ENCODE data around the gene DFFA. TPM values are rescaled to one million over a fixed set of nuclear protein-coding genes. Genes with fewer than 3 reads are reported as not detected.

The DFFA gene
- polyA plus RNA-seq, 3 donors, result 11.0 to 17.8 (median 17.3) TPM

GRCh38 chr1:10513199-10513598, 40.9 kb upstream of the DFFA start:
- no peak overlapping the region for H3K27ac ChIP-seq (ENCODE audit: low read depth in 1 of 2, low read length in 2 of 2)
- TF ChIP-seq CTCF (IDR thresholded peaks at IDR 0.05), result no peak
- H3K4me1 Mint-ChIP-seq, result peaks cover 30% of the 10 kb centered on the region
- no peak for DNase-seq
- no peaks in the 10 kb centered on the region for H3K9me3 ChIP-seq (replicated peaks in 1 of 2; ENCODE audit: control insufficient read depth in 1 of 2, insufficient read depth in 1 of 2, low read length in 2 of 2)
- no peaks in the 10 kb centered on the region for H3K27me3 Mint-ChIP-seq (ENCODE audit: low read depth in 3 of 3)
- intact Hi-C loops (cut with micrococcal nuclease), result no loop called here
- H3K27me3 ChIP-seq (ENCODE audit: control insufficient read depth in 2 of 2, insufficient read depth in 2 of 2, low read length in 2 of 2), result no peaks in the 10 kb centered on the region
- peaks cover 0 to 5% of the 10 kb centered on the region in 2 donors for H3K36me3 ChIP-seq (replicated peaks in 1 of 2; ENCODE audit: control insufficient read depth in 1 of 2, insufficient read depth in 2 of 2, low read length in 2 of 2)
- peaks cover 88% of the 10 kb centered on the region for H4K20me1 ChIP-seq (ENCODE audit: insufficient read depth, low read length)
- peaks cover 61% of the 10 kb centered on the region for H3K79me2 ChIP-seq (ENCODE audit: insufficient read depth, low read length)
- H3K36me3 Mint-ChIP-seq, result peaks cover 20 to 26% of the 10 kb centered on the region in 2 donors
- H3K9ac ChIP-seq (ENCODE audit: insufficient read depth, low read length, poor library complexity, severe bottlenecking), result no peak overlapping the region
- H2AFZ ChIP-seq (ENCODE audit: insufficient read depth, low read depth, low read length, poor library complexity, severe bottlenecking), result no peak overlapping the region
- H3K4me3 Mint-ChIP-seq, result no peak overlapping the region
- peak overlapping the region in 2 of 7 donors; percentile 21 to 46 for H3K27ac Mint-ChIP-seq
- no peaks in the 10 kb centered on the region for H3K9me3 Mint-ChIP-seq
- H3K4me3 ChIP-seq (replicated peaks in 1 of 3; ENCODE audit: low read depth in 2 of 3, low read length in 3 of 3), result no peak overlapping the region
- peaks cover 9 to 26% of the 10 kb centered on the region in 2 donors for H3K4me1 ChIP-seq (ENCODE audit: control insufficient read depth in 1 of 2, insufficient read depth in 2 of 2, low read length in 2 of 2)
- 93% methylated on average over 3 of the region's 5 CpGs for WGBS (ENCODE audit: insufficient coverage)
- no peak overlapping the region for H3K4me2 ChIP-seq (replicated peaks; ENCODE audit: extremely low read depth, low read length, poor library complexity, severe bottlenecking)

GRCh38 chr1:10511494-10511885, 39.2 kb upstream of the DFFA start:
- no peak overlapping the region for H3K9ac ChIP-seq (ENCODE audit: insufficient read depth, low read length, poor library complexity, severe bottlenecking)
- peaks cover 0 to 5% of the 10 kb centered on the region in 2 donors for H3K36me3 ChIP-seq (replicated peaks in 1 of 2; ENCODE audit: control insufficient read depth in 1 of 2, insufficient read depth in 2 of 2, low read length in 2 of 2)
- Mint-ChIP-seq H3K36me3 (peaks cover 14 to 21% of the 10 kb centered on the region in 2 donors), H3K27me3 (ENCODE audit: low read depth in 3 of 3) (no peaks in the 10 kb centered on the region), H3K9me3 (no peaks in the 10 kb centered on the region), H3K27ac (peak overlapping the region in 4 of 7 donors; percentile 5 to 65 (median 43)), H3K4me1 (peaks cover 35% of the 10 kb centered on the region), H3K4me3 (no peak overlapping the region)
- H3K27ac ChIP-seq (ENCODE audit: low read depth in 1 of 2, low read length in 2 of 2), result peak overlapping the region in 1 of 2 donors; percentile 29
- H3K4me1 ChIP-seq (ENCODE audit: control insufficient read depth in 1 of 2, insufficient read depth in 2 of 2, low read length in 2 of 2), result peaks cover 9 to 26% of the 10 kb centered on the region in 2 donors
- H3K79me2 ChIP-seq (ENCODE audit: insufficient read depth, low read length), result peaks cover 56% of the 10 kb centered on the region
- no peak overlapping the region for H2AFZ ChIP-seq (ENCODE audit: insufficient read depth, low read depth, low read length, poor library complexity, severe bottlenecking)
- no peaks in the 10 kb centered on the region for H3K9me3 ChIP-seq (replicated peaks in 1 of 2; ENCODE audit: control insufficient read depth in 1 of 2, insufficient read depth in 1 of 2, low read length in 2 of 2)
- DNase-seq, result no peak
- no peak overlapping the region for H3K4me2 ChIP-seq (replicated peaks; ENCODE audit: extremely low read depth, low read length, poor library complexity, severe bottlenecking)
- 53% methylated on average over 3 of the region's 3 CpGs for WGBS (ENCODE audit: insufficient coverage)
- peaks cover 88% of the 10 kb centered on the region for H4K20me1 ChIP-seq (ENCODE audit: insufficient read depth, low read length)
- H3K4me3 ChIP-seq (replicated peaks in 1 of 3; ENCODE audit: low read depth in 2 of 3, low read length in 3 of 3), result no peak overlapping the region
- no peaks in the 10 kb centered on the region for H3K27me3 ChIP-seq (ENCODE audit: control insufficient read depth in 2 of 2, insufficient read depth in 2 of 2, low read length in 2 of 2)
- intact Hi-C loops (cut with micrococcal nuclease), result no loop called here
- no peak for TF ChIP-seq CTCF (IDR thresholded peaks at IDR 0.05)

Data from CD14-positive monocyte (primary cell).